ENCODE data around the gene PPAT.

PPAT gene

DNA sequence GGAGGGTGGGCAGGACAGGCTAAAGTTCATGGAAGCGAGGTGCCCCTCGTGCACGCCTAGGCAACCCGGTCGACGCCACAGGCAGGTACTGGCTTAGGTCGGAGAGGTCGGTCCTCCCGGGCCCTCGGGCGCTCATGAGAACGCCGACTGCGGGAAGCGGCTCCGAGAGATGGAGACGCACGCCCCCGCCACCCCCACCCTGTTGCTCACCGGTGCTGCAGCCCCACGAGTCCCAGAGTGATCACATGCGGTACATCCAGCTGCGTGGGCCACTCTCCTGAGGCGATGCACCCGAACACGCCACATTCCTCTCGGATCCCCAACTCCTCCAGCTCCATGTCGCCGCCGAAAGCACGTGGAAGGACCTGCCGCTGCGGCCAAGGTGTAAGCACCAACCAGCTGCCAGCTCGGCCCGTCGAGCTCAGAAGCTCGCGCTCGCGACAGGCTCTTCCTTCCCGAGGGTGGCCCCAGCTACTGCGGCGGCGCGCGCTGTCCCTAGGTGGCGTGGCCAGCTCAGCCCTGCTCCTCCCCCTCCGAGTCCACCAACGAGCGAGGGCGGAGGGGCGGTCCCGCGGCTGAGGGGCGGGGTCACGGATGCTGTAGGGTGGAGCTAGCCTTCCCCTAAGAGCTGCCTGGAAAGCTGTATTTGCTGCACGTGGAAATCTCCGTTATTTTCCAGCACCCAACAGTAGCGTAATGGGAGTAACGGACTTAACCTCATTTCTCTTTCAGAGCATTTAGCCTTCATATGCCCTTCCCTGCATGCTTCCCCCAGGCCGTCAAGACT lies at the start of gene PPAT:
TSS of gene PPAT (minus strand) at position 476 of the 787 bp plus-strand sequence. CDS start at position 338, 138 bp downstream.
- peak within 1 kb of the TSS; percentile 85 for H3K4me3 ChIP-seq (ENCODE audit: low read depth, low read length)
- TF ChIP-seq, protein P1, sequence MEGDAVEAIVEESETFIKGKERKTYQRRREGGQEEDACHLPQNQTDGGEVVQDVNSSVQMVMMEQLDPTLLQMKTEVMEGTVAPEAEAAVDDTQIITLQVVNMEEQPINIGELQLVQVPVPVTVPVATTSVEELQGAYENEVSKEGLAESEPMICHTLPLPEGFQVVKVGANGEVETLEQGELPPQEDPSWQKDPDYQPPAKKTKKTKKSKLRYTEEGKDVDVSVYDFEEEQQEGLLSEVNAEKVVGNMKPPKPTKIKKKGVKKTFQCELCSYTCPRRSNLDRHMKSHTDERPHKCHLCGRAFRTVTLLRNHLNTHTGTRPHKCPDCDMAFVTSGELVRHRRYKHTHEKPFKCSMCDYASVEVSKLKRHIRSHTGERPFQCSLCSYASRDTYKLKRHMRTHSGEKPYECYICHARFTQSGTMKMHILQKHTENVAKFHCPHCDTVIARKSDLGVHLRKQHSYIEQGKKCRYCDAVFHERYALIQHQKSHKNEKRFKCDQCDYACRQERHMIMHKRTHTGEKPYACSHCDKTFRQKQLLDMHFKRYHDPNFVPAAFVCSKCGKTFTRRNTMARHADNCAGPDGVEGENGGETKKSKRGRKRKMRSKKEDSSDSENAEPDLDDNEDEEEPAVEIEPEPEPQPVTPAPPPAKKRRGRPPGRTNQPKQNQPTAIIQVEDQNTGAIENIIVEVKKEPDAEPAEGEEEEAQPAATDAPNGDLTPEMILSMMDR (IDR thresholded peaks at IDR 0.05; ENCODE audit: low read depth, low read length, missing control alignments): peak; percentile 31
- DNase-seq (ENCODE audit: low read depth): peak; percentile 90
- in situ Hi-C loops (cut with HindIII; ENCODE audit: low sequenced_read_pairs): no loop called here

DNA sequence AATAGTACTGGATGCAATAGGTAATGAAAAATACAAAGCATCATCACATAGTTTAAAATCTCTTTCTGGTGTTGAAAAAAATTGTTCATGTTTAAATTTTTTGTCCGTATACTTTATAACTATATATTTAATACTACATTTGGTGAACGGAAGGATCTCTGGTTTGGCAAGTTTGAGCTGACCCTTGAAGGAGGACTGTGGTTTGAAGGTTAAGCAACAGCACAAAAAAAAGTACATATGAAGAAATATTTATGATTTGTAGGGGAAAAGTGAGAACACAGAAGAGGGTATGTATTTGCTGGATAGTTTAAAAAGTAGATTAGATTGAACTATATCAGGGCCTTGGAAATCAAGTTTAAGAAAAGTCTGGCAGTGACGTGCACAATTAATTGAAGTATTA lies 45.3 kb upstream of the PPAT start:
- TF ChIP-seq, protein P1 (IDR thresholded peaks at IDR 0.05; ENCODE audit: low read depth, low read length, missing control alignments): no peak
- no peak for DNase-seq (ENCODE audit: low read depth)
- no peak overlapping the region for H3K4me3 ChIP-seq (ENCODE audit: low read depth, low read length)
- in situ Hi-C loops (cut with HindIII; ENCODE audit: low sequenced_read_pairs): no loop called here

DNA sequence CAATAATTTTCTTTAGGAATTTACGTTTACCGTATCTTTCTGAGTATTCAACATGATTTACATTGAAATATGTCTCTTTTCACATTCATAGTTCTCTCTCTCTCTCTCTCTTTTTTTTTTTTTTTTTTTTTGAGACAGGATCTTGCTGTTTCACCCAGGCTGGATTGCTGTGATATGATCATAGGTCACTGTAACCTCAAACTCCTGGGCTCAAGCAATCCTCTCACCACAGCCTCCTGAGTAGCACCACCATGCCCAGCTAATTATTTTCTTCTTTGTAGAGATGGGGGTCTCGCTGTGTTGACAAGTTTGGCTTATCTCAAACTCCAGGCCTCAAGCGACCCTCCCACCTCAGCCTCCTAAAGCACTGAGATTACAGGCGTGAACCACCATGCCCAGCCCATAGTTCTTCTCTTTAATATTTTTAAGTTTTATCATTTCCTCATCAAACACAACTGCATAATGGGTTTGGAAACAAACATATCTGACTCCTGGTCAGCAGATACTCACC lies 41.8 kb upstream of the PPAT start:
- H3K4me3 ChIP-seq (ENCODE audit: low read depth, low read length): no peak overlapping the region
- in situ Hi-C loops (cut with HindIII; ENCODE audit: low sequenced_read_pairs): no loop called here
- DNase-seq (ENCODE audit: low read depth): no peak
- TF ChIP-seq, protein P1 (IDR thresholded peaks at IDR 0.05; ENCODE audit: low read depth, low read length, missing control alignments): no peak

DNA sequence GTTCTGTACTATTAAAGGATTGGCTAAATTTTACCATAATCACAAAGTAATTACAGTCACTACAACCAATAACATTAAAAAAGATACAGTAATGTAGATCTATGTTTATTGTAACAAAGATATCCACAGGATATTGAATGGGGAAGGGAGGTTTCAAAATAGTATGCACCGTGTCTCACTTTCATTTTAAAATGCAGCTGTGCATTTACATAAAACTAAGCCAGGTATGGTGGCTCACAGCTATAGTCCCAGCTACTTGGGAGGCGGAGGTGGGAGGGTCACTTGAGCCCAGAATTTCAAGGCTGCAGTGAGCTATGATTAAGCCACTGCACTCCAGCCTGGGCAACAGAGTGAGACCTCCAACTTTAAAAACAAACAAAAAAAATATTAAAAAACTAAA lies 40.5 kb upstream of the PPAT start:
- no peak for DNase-seq (ENCODE audit: low read depth)
- no peak overlapping the region for H3K4me3 ChIP-seq (ENCODE audit: low read depth, low read length)
- in situ Hi-C loops (cut with HindIII; ENCODE audit: low sequenced_read_pairs): no loop called here
- TF ChIP-seq, protein P1 (IDR thresholded peaks at IDR 0.05; ENCODE audit: low read depth, low read length, missing control alignments): no peak

DNA sequence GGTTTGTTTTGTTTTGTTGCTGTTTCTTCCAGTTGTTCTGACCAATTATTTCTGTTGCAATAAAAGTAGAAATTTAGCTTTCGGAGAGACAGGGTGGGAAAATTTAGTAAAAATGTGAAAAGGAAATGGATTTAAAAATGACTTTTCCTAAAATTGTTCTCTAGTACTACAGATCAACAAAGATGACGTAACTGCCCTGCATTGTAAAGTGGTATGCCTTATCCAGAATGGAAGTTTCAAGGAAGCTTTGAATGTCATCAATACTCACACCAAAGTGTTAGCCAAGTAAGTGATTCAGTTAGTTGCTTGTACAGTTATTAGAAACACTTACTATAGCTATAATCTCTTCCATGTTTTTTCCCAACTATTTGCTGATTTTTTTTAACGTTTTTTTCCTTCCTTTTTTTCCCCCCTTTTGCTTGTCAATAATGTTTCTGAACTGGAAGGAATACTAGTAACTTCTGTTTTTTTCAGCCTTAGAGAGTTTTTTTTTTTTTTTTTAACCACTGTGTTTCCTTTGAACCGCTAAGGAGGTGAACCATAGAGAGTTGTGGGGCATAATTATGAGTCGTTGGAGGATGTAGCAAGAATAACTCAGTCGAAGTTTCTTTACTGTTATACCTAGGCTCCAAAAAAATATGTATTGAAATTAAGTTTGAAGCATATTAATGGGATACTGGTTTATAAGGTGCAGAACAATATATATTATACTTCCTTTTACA lies 34.2 kb upstream of the PPAT start:
- DNase-seq (ENCODE audit: low read depth): no peak
- no peak overlapping the region for H3K4me3 ChIP-seq (ENCODE audit: low read depth, low read length)
- TF ChIP-seq, protein P1 (IDR thresholded peaks at IDR 0.05; ENCODE audit: low read depth, low read length, missing control alignments): no peak
- in situ Hi-C loops (cut with HindIII; ENCODE audit: low sequenced_read_pairs): no loop called here

DNA sequence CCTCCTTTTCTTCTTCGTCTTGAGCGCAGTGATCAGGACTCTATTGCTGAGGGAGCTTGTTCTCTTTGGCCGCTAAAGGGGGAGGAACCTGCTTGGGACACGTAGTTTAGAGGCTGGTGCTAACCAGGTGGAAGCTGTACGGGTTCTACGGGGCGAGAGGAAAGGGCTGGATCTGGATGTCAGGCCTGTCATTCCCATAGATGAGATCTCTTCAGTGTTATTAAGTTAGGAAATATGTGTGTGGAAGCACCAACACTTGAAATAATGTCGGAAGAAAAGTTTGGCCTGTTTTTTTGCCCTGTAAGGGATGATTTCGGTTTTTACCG lies 32.6 kb upstream of the PPAT start:
- peak; percentile 13 for DNase-seq (ENCODE audit: low read depth)
- TF ChIP-seq, protein P1 (IDR thresholded peaks at IDR 0.05; ENCODE audit: low read depth, low read length, missing control alignments): no peak
- in situ Hi-C loops (cut with HindIII; ENCODE audit: low sequenced_read_pairs): no loop called here
- H3K4me3 ChIP-seq (ENCODE audit: low read depth, low read length): peak overlapping the region; percentile 97

Data from astrocyte of the cerebellum (primary cell).